HL-60 (cell line): ENCODE measurements around the gene DIAPH3.

Experiments used
- TF ChIP-seq, protein P1 (sequence below): IDR thresholded peaks from one replicate; pipeline ENCODE4 v1.5.1; 2011; ENCODE audit warnings: low read length, control low read depth, inconsistent platforms; ENCODE audit not compliant: insufficient read depth
- TF ChIP-seq, protein P2 (sequence below): IDR thresholded peaks from 2 replicates; pipeline ENCODE4 v1.6.1; 2012; ENCODE audit warnings: low read depth; ENCODE audit not compliant: insufficient replicate concordance

DNA sequence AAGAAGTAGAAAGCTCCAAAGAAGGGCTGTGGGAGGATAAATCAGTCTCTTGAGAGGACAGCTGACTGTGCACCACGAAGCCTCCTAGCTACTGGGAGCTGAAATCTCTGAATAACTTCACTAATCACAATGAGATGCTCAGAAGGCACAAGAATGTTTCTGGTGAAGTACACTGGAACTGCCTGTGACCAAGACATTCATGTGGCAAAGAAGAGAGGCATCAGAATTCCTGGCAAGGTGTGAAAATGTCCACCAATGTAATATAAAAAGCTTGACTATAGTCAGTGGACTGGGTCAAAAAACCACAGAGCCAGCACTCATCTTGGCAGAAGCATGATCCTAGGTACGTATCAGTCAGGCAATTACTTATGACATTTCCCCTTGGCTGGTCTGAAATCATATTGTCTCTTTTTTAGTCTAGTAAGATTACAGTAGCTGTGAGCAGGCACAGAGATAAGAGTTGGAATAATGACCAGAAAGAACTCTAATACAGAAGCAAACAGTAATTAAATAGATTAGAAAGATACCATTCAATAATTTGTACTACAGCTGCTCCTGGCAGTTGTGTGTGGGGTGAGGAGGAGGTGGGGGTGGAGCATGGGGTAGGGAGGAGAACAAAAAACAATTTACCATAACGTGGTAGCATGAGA is 434.7 kb downstream of the DIAPH3 start:
- TF ChIP-seq, protein P1, sequence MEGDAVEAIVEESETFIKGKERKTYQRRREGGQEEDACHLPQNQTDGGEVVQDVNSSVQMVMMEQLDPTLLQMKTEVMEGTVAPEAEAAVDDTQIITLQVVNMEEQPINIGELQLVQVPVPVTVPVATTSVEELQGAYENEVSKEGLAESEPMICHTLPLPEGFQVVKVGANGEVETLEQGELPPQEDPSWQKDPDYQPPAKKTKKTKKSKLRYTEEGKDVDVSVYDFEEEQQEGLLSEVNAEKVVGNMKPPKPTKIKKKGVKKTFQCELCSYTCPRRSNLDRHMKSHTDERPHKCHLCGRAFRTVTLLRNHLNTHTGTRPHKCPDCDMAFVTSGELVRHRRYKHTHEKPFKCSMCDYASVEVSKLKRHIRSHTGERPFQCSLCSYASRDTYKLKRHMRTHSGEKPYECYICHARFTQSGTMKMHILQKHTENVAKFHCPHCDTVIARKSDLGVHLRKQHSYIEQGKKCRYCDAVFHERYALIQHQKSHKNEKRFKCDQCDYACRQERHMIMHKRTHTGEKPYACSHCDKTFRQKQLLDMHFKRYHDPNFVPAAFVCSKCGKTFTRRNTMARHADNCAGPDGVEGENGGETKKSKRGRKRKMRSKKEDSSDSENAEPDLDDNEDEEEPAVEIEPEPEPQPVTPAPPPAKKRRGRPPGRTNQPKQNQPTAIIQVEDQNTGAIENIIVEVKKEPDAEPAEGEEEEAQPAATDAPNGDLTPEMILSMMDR, result no peak
- TF ChIP-seq, protein P2, sequence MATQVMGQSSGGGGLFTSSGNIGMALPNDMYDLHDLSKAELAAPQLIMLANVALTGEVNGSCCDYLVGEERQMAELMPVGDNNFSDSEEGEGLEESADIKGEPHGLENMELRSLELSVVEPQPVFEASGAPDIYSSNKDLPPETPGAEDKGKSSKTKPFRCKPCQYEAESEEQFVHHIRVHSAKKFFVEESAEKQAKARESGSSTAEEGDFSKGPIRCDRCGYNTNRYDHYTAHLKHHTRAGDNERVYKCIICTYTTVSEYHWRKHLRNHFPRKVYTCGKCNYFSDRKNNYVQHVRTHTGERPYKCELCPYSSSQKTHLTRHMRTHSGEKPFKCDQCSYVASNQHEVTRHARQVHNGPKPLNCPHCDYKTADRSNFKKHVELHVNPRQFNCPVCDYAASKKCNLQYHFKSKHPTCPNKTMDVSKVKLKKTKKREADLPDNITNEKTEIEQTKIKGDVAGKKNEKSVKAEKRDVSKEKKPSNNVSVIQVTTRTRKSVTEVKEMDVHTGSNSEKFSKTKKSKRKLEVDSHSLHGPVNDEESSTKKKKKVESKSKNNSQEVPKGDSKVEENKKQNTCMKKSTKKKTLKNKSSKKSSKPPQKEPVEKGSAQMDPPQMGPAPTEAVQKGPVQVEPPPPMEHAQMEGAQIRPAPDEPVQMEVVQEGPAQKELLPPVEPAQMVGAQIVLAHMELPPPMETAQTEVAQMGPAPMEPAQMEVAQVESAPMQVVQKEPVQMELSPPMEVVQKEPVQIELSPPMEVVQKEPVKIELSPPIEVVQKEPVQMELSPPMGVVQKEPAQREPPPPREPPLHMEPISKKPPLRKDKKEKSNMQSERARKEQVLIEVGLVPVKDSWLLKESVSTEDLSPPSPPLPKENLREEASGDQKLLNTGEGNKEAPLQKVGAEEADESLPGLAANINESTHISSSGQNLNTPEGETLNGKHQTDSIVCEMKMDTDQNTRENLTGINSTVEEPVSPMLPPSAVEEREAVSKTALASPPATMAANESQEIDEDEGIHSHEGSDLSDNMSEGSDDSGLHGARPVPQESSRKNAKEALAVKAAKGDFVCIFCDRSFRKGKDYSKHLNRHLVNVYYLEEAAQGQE, result no peak
